WTC11 (cell line): ENCODE results near the gene LIX1L. TPM values are rescaled to one million over a fixed set of nuclear protein-coding genes. Genes with fewer than 3 reads are reported as not detected.

Experiments used
- ATAC-seq: fragments of 200-7000 bp; cut with Tn5 transposase; 2 replicates; pipeline ENCODE4 v1.10.0; 2021; ENCODE audit warnings: mild to moderate bottlenecking, moderate library complexity
- CTCF ChIA-PET: fragments of 300-600 bp; sonication (Branson Sonifier 250); formaldehyde crosslinking; loops from one replicate; lab custom pipeline; 2021; ENCODE audit warnings: antibody characterized with exemption; lab: Charles Lee
- POLR2A ChIA-PET: fragments of 350-600 bp; sonication (Branson Sonifier 250); formaldehyde crosslinking; loops from one replicate; lab custom pipeline; 2021; ENCODE audit warnings: antibody characterized with exemption; lab: Charles Lee
- DNase-seq: peaks from one replicate; pipeline ENCODE4 v3.0.0; 2021; ENCODE audit warnings: low spot score
- H3K27ac Mint-ChIP-seq: 2 replicates; pipeline ENCODE4 v1.8.0; 2021; ENCODE audit warnings: mixed read lengths
- H3K27me3 Mint-ChIP-seq: 2 replicates; pipeline ENCODE4 v1.8.0; 2021; ENCODE audit warnings: low read depth, mild to moderate bottlenecking, moderate library complexity, mixed read lengths
- H3K36me3 Mint-ChIP-seq: 2 replicates; pipeline ENCODE4 v1.8.0; 2021; ENCODE audit warnings: mixed read lengths
- H3K4me1 Mint-ChIP-seq: 2 replicates; pipeline ENCODE4 v1.8.0; 2022; ENCODE audit warnings: mixed read lengths
- H3K4me3 Mint-ChIP-seq: 2 replicates; pipeline ENCODE4 v1.8.0; 2021; ENCODE audit warnings: mild to moderate bottlenecking, moderate library complexity, mixed read lengths
- H3K9me3 Mint-ChIP-seq: 2 replicates; pipeline ENCODE4 v1.8.0; 2021; ENCODE audit warnings: mixed read lengths
- ARID4B ChIP-seq: sonication (generic); formaldehyde crosslinking; IDR thresholded peaks from 2 replicates; pipeline ENCODE4 v1.8.0; 2023; ENCODE audit warnings: missing genetic modification reagents, mild to moderate bottlenecking, borderline replicate concordance
- ATF2 ChIP-seq: sonication (generic); formaldehyde crosslinking; IDR thresholded peaks from 2 replicates; pipeline ENCODE4 v1.8.1; 2022; ENCODE audit warnings: low read depth, missing genetic modification reagents, borderline replicate concordance
- CBFB ChIP-seq: sonication (generic); formaldehyde crosslinking; IDR thresholded peaks from 2 replicates; pipeline ENCODE4 v1.8.1; 2022; ENCODE audit warnings: mild to moderate bottlenecking, low read depth, missing genetic modification reagents
- EMX1 ChIP-seq: fragments of 250-450 bp; sonication (Bioruptor Pico); IDR thresholded peaks from 2 replicates; pipeline ENCODE4 v1.8.0; 2021; ENCODE audit warnings: mild to moderate bottlenecking
- FOXP1 ChIP-seq: sonication (generic); formaldehyde crosslinking; IDR thresholded peaks from 2 replicates; pipeline ENCODE4 v1.8.0; 2022; ENCODE audit warnings: missing genetic modification reagents, mild to moderate bottlenecking, moderate library complexity, borderline replicate concordance
- FOXP4 ChIP-seq: sonication (generic); formaldehyde crosslinking; IDR thresholded peaks from 2 replicates; pipeline ENCODE4 v1.8.0; 2022; ENCODE audit warnings: mild to moderate bottlenecking, missing genetic modification reagents
- HMGXB4 ChIP-seq: sonication (generic); formaldehyde crosslinking; IDR thresholded peaks from 2 replicates; pipeline ENCODE4 v1.8.1; 2023; ENCODE audit warnings: mild to moderate bottlenecking, moderate library complexity, missing genetic modification reagents
- MAX ChIP-seq: sonication (generic); formaldehyde crosslinking; IDR thresholded peaks from 2 replicates; pipeline ENCODE4 v1.8.0; 2022; ENCODE audit warnings: mild to moderate bottlenecking, missing genetic modification reagents
- MYBL2 ChIP-seq: sonication (generic); formaldehyde crosslinking; IDR thresholded peaks from 2 replicates; pipeline ENCODE4 v1.8.1; 2023; ENCODE audit warnings: mild to moderate bottlenecking, moderate library complexity, missing genetic modification reagents
- SP1 ChIP-seq: sonication (generic); formaldehyde crosslinking; conservative IDR thresholded peaks from 2 replicates; pipeline ENCODE4 v1.8.1; 2022; ENCODE audit warnings: missing genetic modification reagents
- TP53 ChIP-seq: sonication (generic); formaldehyde crosslinking; IDR thresholded peaks from 2 replicates; pipeline ENCODE4 v1.8.1; 2023; ENCODE audit warnings: mild to moderate bottlenecking, missing genetic modification reagents
- USF1 ChIP-seq: sonication (generic); formaldehyde crosslinking; IDR thresholded peaks from 2 replicates; pipeline ENCODE4 v1.8.0; 2022; ENCODE audit warnings: mild to moderate bottlenecking, missing genetic modification reagents
- ZBTB21 ChIP-seq: sonication (generic); formaldehyde crosslinking; IDR thresholded peaks from 2 replicates; pipeline ENCODE4 v1.8.1; 2023; ENCODE audit warnings: mild to moderate bottlenecking, missing genetic modification reagents, borderline replicate concordance
- ZBTB43 ChIP-seq: sonication (generic); formaldehyde crosslinking; IDR thresholded peaks from 2 replicates; pipeline ENCODE4 v1.8.1; 2023; ENCODE audit warnings: mild to moderate bottlenecking, missing genetic modification reagents
- ZNF423 ChIP-seq: fragments of 250-450 bp; sonication (Bioruptor Pico); IDR thresholded peaks from 2 replicates; pipeline ENCODE4 v2.1.2; 2022; ENCODE audit warnings: mild to moderate bottlenecking, moderate library complexity
- total RNA-seq: library from RNA; stranded (reverse); gene quantifications from 3 replicates; pipeline ENCODE4 v1.2.3, GENCODE V29; 2021

The LIX1L gene
- total RNA-seq, 1 experiment from 2014 or later: 3.0 TPM

- TF ChIP-seq FOXP4 (CRISPR knock-in tag): 0 out of 2 replicates have a peak, but pooled peaks have one; percentile 17
Measured at GRCh38 chr1:145961425-145962156, 3.8 kb upstream of the LIX1L start (continued).

- ATAC-seq: no peak
- H3K9me3 Mint-ChIP-seq: no peaks in the 10 kb centered on the region
- no peaks in the 10 kb centered on the region for H3K36me3 Mint-ChIP-seq
- peak overlapping the region; percentile 85; the same call in 1 of the 2 replicates for H3K27ac Mint-ChIP-seq
- peaks cover 88% of the 10 kb centered on the region for H3K27me3 Mint-ChIP-seq
- peak overlapping the region; percentile 96 for H3K4me3 Mint-ChIP-seq
- ChIA-PET CTCF (interaction anchor here (0.9 to 1.6 kb wide), 6 partner anchors 16 to 68 kb away, joined by 3 to 4 read pairs (median 3); no protein-coding TSS in a partner anchor), POLR2A (interaction anchor here (0.9 to 1.6 kb wide), 2 partner anchors 34 to 42 kb away, joined by 3 to 6 read pairs; partner anchors contain the start of genes PEX11B and RBM8A)
- TF ChIP-seq CBFB (CRISPR knock-in tag) (no peak), ZNF423 (CRISPR knock-in tag) (no peak)
- TF ChIP-seq, all 79 proteins: peak for 0
- H3K4me1 Mint-ChIP-seq: peaks cover 51% of the 10 kb centered on the region
- no peak for DNase-seq
Measured at GRCh38 chr1:145961109-145961424, 3.2 kb upstream of the LIX1L start.

GRCh38 chr1:145960468-145961108 lies 2.8 kb upstream of the LIX1L start:
- peaks cover 51% of the 10 kb centered on the region for H3K4me1 Mint-ChIP-seq
- DNase-seq (peak; percentile 90), ATAC-seq (peak; percentile 51)
- H3K36me3 Mint-ChIP-seq: no peaks in the 10 kb centered on the region
- POLR2A ChIA-PET: interaction anchor here (0.9 to 1.6 kb wide), 2 partner anchors 34 to 42 kb away, joined by 3 to 6 read pairs; partner anchors contain the start of genes PEX11B and RBM8A
- peak overlapping the region; percentile 96 for H3K4me3 Mint-ChIP-seq
- peak overlapping the region; percentile 85; the same call in 1 of the 2 replicates for H3K27ac Mint-ChIP-seq
- H3K9me3 Mint-ChIP-seq: no peaks in the 10 kb centered on the region
- no peak for TF ChIP-seq EMX1 (CRISPR knock-in tag)
- TF ChIP-seq ZBTB43 (CRISPR knock-in tag): peak; percentile 63
- peak; percentile 77 for TF ChIP-seq SP1 (CRISPR knock-in tag)
- TF ChIP-seq MAX (CRISPR knock-in tag): peak; percentile 54; the same call in 1 of the 2 replicates
- peak; percentile 80; the same call in 1 of the 2 replicates for TF ChIP-seq FOXP1 (CRISPR knock-in tag)
- peak; percentile 36; the same call in 1 of the 2 replicates for TF ChIP-seq ATF2 (CRISPR knock-in tag)
- TF ChIP-seq MYBL2 (CRISPR knock-in tag): peak; percentile 69; the same call in 1 of the 2 replicates
- TF ChIP-seq HMGXB4 (CRISPR knock-in tag): peak; percentile 60; the same call in 1 of the 2 replicates
- peak; percentile 72; the same call in 1 of the 2 replicates for TF ChIP-seq ARID4B
- peak; percentile 12; the same call in 1 of the 2 replicates for TF ChIP-seq USF1 (CRISPR knock-in tag)
- no peak for TF ChIP-seq TP53 (CRISPR knock-in tag)
- TF ChIP-seq ZBTB21 (CRISPR knock-in tag): no peak
- H3K27me3 Mint-ChIP-seq: peaks cover 93% of the 10 kb centered on the region
- CTCF ChIA-PET: interaction anchor here (0.9 to 1.6 kb wide), 6 partner anchors 16 to 69 kb away, joined by 3 to 5 read pairs (median 3); no protein-coding TSS in a partner anchor
